Right kidney (tissue), 1 donor: Measurements from ENCODE around the gene BACE2.

Experiments used
- DNase-seq: peaks from one replicate; pipeline ENCODE4 v3.0.0-alpha.2; 2016

The BACE2 gene

DNA sequence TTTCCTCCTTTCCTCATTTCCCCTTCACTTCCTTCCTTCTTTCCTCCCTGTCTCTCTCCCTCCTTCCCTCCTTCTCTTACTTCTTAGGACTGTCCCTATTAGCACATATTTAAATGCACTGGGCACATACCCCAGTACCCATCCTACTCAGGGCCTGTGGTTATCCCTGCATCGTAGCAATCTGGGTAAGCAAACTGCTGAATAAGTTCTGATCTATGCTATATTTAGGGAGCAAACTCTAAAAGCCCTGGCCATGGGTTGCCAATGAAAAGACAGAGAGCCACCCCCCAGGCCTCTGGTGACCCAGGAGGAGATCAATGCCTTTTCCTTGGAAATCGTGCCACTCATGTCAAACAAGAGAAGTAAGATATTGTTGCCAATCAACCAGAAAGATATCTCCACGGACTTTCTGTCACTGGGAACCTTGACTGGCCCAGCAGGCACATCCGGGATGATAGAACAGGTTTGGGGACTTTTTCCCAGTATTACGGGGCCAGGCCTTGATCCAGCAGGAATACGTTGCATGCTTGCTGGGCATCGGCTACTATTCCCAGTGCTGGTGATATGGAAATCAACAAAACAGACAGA lies 154.0 kb downstream of the BACE2 start:
- no peak for DNase-seq

DNA sequence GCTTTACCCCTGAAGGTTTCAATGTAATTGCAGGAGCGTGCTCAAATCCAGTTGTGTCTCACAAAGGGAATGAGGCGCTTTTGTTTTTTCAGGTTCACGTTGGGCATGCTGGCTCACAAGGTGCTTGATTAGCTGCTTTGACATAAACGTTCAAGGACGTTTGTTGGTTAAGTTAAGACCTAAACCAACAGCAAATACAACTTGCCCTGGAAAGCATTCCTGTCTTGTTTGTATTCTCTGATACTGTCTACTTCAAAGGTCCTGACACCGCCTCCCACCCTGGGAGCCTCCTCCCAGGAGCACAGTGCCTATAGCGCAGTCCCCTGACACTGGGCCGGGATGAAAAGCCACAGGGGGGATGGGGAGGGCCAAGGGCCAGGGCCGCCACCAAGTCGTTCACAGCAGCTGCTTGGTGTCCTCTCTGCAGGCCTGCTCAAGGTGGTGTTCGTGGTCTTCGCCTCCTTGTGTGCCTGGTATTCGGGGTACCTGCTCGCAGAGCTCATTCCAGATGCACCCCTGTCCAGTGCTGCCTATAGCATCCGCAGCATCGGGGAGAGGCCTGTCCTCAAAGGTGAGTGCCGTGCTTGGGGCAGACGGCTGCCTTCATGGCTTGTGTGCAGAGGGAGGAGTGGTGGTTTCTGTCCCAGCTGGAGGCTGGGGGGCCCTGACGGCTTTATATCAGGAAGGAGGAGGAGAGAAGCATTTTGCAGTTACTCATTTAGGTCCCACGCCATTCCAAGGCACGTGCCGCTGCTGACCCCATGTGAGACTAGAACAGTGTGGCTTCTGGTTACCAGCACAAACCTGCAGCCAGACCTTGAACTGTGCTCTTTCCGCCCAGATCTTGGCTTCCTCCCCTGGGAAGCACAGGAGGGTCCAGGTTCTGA lies 154.8 kb downstream of the BACE2 start:
- DNase-seq = no peak

DNA sequence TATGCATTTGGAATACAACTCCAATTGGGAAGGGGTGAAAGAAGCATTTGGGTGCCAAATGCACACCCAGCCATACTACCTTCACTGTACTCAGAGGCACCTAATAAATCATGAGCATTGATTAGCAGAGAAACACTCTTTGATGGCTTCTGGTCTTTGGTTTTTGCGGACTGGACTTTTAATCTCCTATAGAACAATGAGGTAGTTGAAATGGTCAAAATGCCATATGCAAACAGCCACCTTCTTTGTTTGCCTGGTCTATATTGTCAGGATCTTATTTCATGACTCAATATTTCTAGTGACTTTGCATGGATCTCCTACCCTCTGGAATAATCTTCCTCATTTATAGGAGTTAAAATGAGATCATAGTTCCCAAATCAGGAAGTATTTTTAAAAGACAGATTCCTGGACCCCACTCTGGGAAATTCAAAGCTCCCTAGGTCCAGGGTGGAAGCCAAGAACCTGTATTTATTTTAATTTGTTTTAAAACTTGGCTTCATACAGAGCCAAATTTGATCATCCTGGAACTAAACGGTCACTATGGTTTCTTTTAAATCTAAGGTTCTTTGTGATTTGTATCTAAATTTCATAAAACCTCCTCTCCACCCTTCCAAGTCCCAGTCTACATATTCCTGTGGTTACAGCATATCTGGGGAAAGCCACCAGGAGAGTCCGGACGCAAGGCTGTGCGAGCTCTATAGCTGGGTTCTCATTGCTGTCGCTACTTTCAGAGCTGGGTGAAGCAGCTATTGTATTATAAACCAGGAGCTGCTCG lies 157.4 kb downstream of the BACE2 start:
- no peak for DNase-seq

- no peak for DNase-seq
Measured at GRCh38 chr21:41326414-41327080, 158.6 kb downstream of the BACE2 start.

- no peak for DNase-seq
Measured at GRCh38 chr21:41327753-41328152, 159.8 kb downstream of the BACE2 start.

DNA sequence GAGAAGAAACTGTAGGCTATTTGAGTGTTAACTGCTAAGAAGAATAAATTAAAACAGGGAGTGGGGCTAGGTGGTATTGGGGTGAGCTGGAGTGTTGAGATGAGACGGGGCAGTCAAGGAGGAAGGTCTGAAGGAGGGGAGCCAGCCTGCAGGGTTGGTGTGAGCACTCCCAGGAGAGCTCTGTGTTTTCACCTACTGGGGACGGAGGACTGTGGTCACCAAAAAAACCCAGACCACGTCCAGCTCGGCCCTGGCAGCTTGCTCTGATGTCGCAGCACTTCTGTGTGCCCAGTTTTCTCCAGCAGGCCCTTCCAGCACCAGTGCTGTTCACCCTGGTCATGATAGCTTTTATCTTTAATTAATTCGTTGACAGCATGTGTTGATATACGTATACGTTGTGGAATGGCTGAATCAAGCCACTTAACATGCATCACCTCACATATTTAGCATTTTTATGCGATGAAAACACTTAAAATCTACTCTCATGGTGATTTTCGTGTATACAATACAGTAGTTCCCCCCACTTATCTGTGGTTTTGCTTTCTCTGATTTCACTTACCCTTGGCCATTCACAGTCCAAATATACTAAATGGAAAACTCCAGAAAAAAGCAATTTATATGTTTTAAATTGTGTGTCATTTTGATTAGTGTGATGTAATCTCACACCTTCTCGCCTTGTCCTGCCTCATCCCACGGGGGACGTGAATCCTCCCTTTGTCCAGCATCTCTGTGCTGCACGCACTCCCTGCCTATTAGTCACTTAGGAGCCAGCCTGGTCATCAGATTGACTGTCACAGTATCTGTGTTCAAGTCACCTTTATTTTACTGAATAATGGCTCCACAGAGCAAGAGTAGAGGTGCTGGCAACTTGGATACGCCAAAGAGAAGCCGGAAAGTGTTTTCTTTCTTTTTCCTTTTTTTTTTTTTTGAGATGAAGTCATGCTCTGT lies 161.0 kb downstream of the BACE2 start:
- no peak for DNase-seq
